Activated gamma-delta T cell treated with anti-CD3 and anti-CD28 coated beads, Interleukin-2, amount 50 U/mL, for 16 hours (primary cell): ENCODE data around the gene MSMP.

ENCODE experiments used
- DNase-seq: peaks from one replicate; pipeline ENCODE4 v3.0.0-alpha.2; 2020; ENCODE audit warnings: low read depth

MSMP gene

DNA sequence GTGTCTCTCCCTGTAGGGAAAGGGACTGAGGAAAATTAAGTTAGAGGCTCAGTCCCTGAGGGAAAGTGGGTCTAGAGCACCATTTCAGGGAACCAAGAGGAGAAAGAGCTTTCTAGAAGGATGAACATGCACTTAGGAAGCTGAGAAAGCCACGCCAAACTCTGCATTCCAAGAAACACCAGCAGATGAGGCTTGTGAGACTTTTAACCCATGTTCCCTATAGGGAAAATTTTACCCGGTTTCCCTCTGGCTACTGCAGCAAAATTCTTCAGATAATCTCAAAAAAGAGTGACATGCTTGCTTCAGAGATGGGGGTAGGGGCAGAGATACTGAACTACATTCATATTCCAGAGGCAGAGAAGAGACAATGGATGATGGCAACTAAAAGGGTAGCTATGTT, 30.6 kb downstream of the MSMP start:
- DNase-seq: no peak

DNA sequence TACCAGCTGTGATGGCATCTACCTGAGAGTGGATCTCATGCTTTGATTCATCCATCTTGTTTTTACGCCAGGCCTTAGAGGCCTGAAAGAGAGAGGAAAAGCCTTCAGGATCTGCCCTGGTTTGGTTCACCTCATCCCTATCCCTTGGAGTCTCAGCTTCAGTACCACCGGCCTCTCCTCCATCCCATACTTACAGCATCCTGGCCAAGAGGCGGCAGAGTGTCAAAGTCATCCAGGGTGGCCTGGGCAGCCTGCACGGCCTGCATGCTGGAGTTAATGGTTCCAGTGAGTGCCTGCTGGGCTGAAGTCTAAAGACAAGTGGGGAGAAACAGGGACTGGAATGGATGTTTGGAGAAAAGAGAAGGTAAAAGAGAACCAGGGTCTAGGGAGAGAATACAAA, 34.5 kb downstream of the MSMP start:
- no peak for DNase-seq

DNA sequence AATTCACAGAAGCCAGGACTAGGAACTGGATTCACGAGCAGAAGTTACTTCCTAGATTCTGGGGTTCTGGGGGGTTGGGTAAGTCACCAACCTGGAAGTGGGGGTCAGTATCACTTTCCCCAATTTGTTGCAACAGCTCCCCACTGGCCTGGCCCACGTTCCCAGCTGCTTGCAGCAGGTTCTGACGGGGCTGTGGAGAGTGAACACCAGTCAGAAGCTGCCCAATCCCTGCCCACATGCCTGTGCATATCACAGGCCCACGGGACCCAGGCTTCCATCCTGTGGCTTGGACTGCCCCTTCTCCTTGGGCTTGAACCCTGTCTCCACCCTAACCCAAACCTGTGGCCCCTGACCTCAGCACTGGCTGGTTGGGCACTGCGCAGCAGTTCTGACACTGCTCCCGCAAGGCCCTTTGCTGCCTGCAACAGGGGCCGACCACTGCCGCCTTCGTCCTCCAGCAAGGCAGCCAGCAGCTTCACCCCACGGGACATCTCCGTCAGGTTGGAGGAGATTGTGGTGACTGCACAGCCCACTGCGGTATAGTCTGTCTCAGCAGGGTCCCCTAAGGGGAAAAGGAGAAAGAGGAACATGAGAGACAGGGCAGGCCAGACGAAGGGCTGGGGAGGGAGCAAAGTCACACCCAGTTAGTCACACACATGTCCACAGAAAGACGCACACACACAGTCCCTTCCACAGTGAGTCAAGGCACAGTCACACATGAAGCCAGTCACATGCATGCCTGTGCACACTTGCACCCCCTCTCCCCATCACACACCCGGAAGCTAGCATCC, 35.2 kb downstream of the MSMP start:
- DNase-seq: no peak

DNA sequence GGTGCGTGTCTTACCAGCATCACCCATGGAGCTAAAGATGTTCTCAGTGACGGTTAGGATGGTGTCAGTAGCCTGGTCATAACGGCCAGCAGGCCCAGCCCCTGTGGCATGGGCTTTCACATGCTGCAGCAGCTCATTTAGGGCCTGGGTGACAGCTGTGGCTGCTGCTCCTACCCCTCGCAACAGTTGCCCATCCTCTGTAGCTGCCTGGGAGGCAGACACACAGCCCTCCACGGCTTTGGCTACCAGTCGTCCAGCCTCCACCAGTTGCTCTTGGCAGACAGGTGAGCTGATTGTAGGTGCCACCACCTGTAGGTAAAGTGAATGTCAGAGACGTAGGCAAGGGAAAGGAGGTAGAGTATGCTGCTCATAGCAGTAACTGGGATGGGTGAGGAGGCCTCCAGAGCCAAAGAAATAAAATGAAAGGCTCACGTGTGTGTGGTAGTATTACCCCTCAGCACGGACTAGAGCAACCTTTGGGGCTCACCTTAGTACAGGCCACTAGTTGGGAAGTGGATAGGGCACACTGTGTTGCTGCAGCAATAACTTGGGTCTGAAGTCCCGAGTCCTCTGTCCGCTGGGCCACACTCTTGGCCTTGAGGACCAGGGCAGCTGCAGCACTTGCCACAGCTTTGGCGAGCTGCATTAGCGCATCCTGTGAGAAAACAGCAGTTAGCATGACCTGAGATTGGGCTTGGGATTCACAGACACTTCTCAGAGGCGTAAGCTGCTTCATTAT, 36.8 kb downstream of the MSMP start:
- DNase-seq: no peak

DNA sequence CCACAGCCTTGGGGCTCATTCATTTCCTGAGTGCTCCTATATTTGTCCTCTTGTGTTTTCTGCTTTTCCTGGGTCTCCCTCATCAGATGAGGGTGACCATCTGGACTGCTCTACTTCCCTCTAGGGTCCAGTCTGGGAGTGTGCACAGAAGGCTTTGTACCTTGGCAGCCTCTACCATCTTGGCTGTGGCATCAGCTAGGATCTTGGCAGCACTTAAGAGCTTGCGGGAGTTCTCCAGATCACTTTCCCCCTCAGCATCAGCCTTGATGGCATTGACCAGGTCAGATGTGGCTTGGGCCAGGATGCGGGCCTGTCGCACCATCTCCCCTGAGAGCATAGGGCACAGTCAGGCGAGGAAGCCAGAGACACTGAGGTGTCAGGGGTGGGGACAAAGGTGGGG, 37.8 kb downstream of the MSMP start:
- no peak for DNase-seq

DNA sequence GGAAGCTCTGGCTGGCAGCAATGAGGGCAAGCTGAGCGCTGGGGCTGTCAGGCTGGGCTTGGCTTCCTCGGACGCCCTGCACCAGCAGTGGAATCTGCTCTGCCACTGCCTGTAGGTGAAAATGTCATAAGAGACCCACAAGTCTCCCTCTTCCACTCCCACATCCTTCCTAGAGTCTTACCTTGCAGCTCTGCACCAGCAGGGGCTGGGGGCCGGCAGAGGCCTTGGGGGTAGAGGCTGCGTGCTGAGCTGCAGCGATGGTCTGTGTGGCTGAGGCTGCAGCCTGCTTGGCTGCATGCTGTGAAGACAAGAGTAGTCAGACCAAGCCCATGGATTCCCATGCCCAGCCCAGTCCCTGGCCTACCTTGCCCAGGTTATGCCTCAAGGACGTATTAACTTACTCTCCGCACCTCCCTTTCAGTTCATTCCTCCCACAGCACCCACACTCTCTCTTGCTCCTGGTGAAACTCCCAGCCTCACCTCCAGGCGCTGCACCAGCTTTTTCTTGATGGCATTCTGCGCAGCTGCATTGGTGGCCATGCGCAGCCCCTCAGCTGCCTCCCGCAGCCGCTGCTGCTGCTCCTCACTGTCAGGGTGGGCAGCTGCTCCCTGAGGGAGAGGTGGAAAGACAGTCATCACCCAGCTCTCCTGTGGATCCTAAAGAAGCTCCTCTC, 39.4 kb downstream of the MSMP start:
- no peak for DNase-seq

DNA sequence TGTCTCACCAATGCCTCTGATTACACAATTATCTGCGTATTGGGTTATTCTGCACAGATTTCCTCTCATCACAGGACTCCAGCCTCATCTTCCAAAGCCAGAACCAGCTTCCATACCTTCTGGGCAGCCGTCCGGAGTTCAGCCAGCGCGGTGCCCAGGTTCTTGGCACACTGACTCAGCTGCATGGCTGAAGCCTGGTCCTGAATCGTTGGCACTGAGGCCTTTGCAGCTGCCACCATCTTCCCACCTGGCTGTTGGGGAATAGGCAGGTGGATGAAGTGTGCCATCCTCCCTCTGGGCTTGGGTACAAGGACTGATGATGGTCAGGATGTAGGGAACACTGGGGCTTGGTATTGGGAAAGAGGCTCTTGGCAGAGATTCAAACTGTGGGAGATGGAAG, 40.0 kb downstream of the MSMP start:
- DNase-seq: no peak

DNA sequence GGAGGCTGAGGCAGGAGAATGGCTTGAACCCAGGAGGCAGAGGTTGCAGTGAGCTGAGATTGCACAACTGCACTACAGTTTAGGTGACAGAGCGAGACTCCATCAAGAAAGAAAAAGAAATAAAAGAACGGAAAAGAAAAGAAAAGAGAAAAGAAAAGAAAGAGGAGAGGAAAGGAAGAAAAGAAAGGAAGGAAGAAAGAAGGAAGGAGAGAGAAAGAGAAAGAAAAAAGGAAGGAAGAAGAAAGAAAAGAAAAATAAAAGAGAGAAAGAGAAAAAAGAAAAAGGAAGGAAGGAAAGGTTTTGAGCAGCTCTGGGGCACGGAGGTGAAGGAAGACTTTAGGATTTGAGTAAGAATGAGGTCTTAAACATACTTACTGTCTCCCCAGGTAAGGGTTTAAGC, 40.5 kb downstream of the MSMP start:
- no peak for DNase-seq

DNA sequence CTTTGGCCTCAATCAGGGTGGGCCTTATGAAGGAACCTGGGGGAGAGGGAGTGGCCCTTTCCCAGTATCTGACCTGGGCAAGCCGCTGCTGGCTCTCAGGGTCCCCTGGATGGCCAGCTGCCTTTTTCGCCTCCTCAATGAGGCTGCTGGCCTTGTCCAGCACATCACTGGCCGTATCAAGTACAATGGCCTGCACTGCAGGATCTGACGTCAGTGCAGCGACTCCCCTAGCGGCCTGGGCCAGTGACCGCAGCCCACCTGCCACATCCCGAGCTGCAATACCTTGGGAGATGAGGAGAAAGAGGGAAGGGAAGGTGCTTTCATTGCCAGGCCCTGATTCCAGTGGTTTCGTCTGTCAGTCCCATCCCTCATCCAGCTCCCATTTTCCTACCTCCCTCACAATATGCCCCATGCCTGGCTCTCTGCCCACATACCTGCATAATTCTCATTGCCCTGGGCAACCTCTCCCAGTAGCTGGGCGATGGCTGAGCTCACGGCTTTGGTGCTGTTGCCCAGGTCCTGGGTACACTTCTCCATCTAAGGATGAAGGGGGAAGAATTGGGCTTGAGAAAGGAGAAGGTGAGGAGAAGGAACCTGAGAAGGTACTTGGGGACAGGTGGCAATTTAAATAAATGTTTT, 41.2 kb downstream of the MSMP start:
- DNase-seq: no peak

DNA sequence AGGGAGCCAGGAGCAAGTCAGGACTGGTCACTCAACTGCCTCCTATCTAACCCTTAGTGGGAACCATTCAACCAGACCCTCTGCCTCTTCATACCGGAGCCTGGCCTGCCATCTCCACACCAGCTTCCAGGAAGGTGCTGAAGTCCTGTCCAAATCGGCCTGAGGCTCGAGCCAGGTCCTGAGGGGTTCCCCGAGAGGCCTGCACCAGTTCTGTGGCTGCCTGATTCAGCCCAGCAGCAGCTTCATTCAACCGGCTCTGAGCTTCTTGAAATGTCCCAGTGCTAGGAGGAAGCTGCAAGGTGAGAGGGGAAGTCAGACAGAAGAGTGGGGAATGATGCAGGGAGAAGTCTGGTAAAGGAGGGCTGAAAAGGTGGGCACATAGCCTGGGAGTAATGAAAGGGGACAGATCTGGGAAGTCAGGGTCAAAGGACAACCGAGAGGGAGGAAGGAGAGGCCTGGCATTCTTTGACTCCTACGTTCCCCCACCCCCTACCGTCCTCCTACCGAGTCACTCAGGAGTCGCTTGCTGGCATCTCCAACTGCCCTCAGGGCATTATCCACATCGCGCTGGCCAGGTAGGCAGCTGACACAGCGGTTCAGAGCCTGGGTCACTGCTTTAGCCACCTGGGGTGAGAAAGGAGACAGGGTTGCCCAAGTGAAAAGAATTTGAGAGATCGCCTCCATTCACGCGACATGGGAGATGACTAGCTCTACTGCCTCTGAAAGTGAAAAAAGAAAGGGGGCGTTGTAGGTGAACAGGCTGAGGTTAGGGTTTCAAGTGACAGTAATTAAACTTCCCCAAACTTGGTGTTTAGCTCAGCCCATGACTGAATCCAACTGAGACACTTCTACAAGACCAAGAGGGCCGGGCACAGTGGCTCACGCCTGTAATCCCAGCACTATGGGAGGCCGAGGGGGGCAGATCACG, 42.3 kb downstream of the MSMP start:
- DNase-seq: no peak

DNA sequence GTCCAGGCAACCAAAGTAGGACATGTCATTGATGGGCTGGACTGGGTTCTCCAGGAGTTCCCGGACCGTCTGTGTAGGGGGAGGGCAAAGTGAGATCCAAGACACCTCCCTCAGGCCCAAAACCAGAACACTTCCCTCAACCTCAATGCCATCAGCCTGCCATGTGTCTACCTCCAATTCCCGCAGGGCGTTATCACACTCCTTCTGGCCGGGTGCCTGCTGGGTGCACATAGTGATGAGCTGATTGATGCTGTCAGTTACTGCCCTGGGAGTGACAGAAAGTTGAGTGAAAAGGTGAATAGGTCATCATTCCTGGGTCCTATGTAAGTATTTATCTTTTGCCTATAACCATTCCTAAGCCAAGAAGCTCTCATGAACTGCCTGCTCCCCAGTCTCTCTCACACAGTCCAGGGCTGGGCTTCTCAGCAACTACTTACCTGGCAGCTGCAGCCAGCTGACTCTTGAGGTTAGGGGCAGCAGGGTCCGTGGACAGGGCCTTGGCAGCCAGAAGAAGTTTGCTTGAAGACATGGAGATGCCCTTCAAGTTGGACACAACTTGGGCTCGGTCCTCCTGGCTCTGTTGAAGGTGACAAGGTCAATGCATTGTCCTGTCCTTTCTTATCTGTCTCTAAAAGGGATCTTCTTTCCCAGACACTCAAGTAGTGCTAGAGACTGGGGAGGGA, 43.1 kb downstream of the MSMP start:
- no peak for DNase-seq

DNA sequence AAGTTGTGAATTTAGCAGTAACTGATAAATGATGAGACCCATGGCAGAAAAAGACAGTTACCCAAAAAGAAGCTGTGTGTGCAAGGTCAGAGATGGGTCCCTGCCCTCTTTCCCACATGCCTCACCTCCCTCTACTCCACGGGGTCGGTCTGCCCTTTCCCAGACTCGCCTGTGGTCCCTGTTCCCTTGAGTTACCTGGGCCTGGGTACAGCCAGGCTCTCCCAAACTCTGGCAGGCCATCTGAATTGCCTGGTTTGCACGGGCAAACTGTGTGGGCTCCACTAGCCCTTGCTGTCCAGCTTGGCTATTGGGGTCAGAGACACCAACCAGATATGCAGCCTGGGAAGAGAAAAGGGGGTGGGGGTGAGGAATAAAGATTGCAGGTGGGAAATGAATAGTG, 45.9 kb downstream of the MSMP start:
- no peak for DNase-seq

DNA sequence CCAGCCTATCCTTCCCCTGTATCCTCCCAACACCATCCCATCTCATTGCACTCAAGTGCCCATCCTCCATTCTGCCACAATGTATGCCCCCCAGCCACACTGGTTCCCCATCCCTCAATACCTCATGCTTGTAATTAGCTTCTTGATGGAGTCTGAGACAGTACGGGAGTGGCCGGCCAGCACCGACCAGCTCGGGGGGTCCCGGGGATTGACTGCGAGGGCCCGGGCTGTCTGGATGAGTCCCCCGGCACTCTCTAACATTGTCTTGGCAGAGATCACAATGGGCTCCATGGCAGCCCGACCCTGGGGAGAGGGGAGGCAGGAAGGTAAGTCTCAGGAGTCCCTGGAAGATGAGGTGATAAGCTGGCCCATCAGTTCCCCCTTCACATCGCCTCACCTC, 47.1 kb downstream of the MSMP start:
- no peak for DNase-seq

DNA sequence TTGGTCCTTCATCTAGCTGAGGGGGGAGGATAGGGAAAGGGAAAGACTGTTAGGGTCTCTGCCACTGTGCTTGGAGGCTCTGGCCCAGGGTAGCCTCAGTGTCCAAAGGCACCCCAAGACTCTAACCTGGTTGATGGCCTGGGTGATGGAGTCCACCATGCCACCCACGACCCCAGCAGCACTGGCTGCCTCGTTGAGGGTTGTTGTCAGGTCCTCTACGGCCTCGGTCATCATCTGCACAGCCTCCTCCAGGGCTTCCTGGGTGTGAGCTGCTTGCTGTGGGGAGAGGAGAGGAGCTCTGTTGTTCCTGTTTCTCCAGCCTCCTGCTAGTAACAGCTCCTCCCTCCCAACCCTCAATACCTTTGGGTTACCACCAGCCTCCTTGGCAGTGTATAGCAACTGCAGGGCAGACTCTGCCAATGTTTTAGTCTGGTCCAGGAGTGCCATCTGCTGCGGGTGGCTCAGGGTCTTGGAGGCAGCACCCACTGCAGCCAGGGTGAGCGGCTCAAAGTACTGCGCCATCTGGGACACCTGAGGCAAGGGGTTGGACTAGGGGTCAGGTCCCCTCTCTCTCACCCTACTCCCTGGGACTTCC, 48.1 kb downstream of the MSMP start:
- no peak for DNase-seq

DNA sequence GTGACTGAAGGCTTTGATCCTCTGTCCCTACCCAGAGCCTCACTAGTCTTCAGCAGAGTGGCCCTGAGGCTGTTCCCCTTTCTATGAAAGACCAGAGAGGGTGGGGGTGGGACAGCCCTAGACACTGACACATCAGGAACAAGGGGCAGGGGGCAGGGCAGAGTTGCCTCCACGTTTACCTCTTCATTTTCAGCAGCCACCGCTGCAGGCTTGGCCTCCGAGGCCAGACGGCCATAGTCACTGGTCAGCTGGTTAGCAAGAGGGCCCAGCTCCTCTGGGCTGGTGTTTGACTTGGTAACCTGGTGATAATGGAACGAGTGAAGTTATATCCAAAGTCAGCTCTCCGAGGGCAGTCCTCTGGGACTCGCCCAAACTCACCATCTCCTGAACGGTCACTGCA, 48.7 kb downstream of the MSMP start:
- no peak for DNase-seq

DNA sequence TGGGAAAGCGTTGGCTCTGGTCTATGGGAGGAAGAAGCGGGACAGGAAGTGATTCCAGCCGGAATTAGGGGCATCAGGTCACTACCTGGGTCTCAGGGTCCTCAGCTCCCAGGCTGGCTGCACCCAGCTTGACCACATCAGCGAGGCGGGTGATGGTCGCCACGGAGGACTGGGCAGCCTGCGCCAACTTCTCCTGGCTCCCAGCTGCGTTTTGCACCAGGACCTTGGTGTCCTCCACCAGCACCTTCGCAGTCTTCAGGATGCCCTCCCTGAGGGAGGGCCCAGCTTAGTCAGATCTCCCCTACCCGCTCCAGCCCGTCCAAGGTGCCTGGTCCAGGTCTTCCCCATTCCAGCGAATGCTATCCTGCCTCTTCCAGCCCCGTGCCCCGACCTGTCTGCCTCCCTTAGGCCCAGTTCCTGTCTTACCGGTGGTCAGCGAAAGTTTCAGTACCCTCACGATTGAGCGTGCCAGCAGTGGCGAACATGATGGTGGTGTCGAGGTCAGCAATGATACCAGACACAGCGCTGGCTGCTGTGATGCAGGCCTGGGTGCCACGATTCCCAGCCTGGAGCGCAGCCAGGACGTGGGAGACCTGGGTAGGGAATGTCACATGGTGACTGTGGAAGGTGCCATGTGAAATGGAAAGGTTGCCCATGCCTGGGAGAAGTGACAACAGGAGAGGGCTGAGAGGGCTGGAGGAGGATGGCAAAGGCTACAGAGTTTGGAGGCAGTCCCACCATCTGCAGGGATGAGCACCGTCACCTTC, 50.0 kb downstream of the MSMP start:
- DNase-seq: no peak
